IMR-90 (cell line): Measurements from ENCODE around the gene RPH3AL. TPM values are rescaled to one million over a fixed set of nuclear protein-coding genes. Genes with fewer than 3 reads are reported as not detected.

ENCODE experiments used
- ATAC-seq: fragments of 200-7000 bp; cut with Tn5 transposase; 2 replicates; pipeline ENCODE4 v1.9.1; 2020; ENCODE audit warnings: low read depth, mild to moderate bottlenecking, moderate library complexity
- BruUV-seq: library from RNA; stranded (reverse); fragments of 400-500 nt; replicated peaks from 2 replicates; lab custom pipeline; 2021; lab: Mats Ljungman, UMichigan
- CTCF ChIA-PET: fragments of 300-600 bp; formaldehyde crosslinking; extraction: SDS; loops from one replicate; lab custom pipeline; 2021; ENCODE audit warnings: antibody characterized with exemption; lab: Yijun Ruan, JAX
- POLR2A ChIA-PET: fragments of 300-600 bp; sonication (Branson Sonifier 250); formaldehyde crosslinking; loops from one replicate; lab custom pipeline; 2022; ENCODE audit warnings: antibody characterized with exemption; ENCODE audit not compliant: unreplicated experiment; lab: Charles Lee
- DNase-seq: peaks from one replicate; pipeline ENCODE4 v3.0.0; 2013
- H2AFZ ChIP-seq: replicated peaks from 2 replicates; pipeline ENCODE3; 2013; ENCODE audit warnings: low read length, mild to moderate bottlenecking; ENCODE audit not compliant: poor library complexity
- H2AK5ac ChIP-seq: 2 replicates; pipeline ENCODE4 v1.6.1; 2013; ENCODE audit warnings: low read depth, low read length, inconsistent platforms
- H2AK9ac ChIP-seq: replicated peaks from 2 replicates; pipeline ENCODE3; 2013; ENCODE audit warnings: mild to moderate bottlenecking, low read depth, low read length, moderate library complexity; ENCODE audit not compliant: poor library complexity
- H2BK120ac ChIP-seq: 2 replicates; pipeline ENCODE4 v1.6.1; 2013; ENCODE audit warnings: low read depth, low read length, inconsistent platforms
- H2BK15ac ChIP-seq: 3 replicates; pipeline ENCODE4 v1.6.1; 2013; ENCODE audit warnings: low read depth, low read length, inconsistent platforms
- H2BK20ac ChIP-seq: 2 replicates; pipeline ENCODE4 v1.6.1; 2013; ENCODE audit warnings: low read depth, mild to moderate bottlenecking, inconsistent platforms, low read length, moderate library complexity
- H2BK5ac ChIP-seq: 2 replicates; pipeline ENCODE4 v1.6.1; 2013; ENCODE audit warnings: mild to moderate bottlenecking, low read depth, low read length, inconsistent platforms; ENCODE audit not compliant: poor library complexity, severe bottlenecking
- H3K14ac ChIP-seq: replicated peaks from 2 replicates; pipeline ENCODE4 v1.6.1; 2013; ENCODE audit warnings: low read depth, low read length, inconsistent platforms
- H3K18ac ChIP-seq: 2 replicates; pipeline ENCODE4 v1.6.1; 2013; ENCODE audit warnings: low read depth, low read length, control low read depth
- H3K23ac ChIP-seq: 2 replicates; pipeline ENCODE4 v1.6.1; 2013; ENCODE audit warnings: low read depth, low read length, inconsistent platforms
- H3K27ac ChIP-seq: 2 replicates; pipeline ENCODE4 v1.5.1; 2013; ENCODE audit warnings: mild to moderate bottlenecking, control low read depth, low read length; ENCODE audit not compliant: insufficient read depth
- H3K27me3 ChIP-seq: 2 replicates; pipeline ENCODE4 v1.6.1; 2013; ENCODE audit warnings: low read length; ENCODE audit not compliant: control insufficient read depth, insufficient read depth
- H3K36me3 ChIP-seq: 2 replicates; pipeline ENCODE4 v1.6.1; 2013; ENCODE audit warnings: low read length, mixed read lengths; ENCODE audit not compliant: control insufficient read depth, insufficient read depth
- H3K4ac ChIP-seq: 2 replicates; pipeline ENCODE4 v1.6.1; 2013; ENCODE audit warnings: low read depth, low read length, inconsistent platforms
- H3K4me1 ChIP-seq: 2 replicates; pipeline ENCODE4 v1.6.1; 2013; ENCODE audit warnings: low read length, mixed read lengths; ENCODE audit not compliant: control insufficient read depth, insufficient read depth
- H3K4me2 ChIP-seq: 2 replicates; pipeline ENCODE4 v1.6.1; 2013; ENCODE audit warnings: low read depth, mild to moderate bottlenecking, control low read depth, low read length, moderate library complexity
- H3K4me3 ChIP-seq: 2 replicates; pipeline ENCODE4 v1.5.1; 2013; ENCODE audit warnings: low read depth, mild to moderate bottlenecking, control low read depth, low read length, moderate library complexity; ENCODE audit not compliant: insufficient read depth
- H3K56ac ChIP-seq: 2 replicates; pipeline ENCODE4 v1.6.1; 2013; ENCODE audit warnings: low read length, inconsistent platforms; ENCODE audit not compliant: insufficient read depth; ENCODE audit errors: extremely low read depth
- H3K79me1 ChIP-seq, 2 experiments: 2 replicates each; pipeline ENCODE4 v1.6.1; 2013; ENCODE audit warnings: low read length in 2 of 2, inconsistent platforms in 1 of 2, low read depth in 1 of 2
- H3K9ac ChIP-seq: 2 replicates; pipeline ENCODE4 v1.6.1; 2013; ENCODE audit warnings: low read depth, low read length, control low read depth
- H3K9me1 ChIP-seq: 2 replicates; pipeline ENCODE4 v1.6.1; 2013; ENCODE audit warnings: low read length, inconsistent platforms; ENCODE audit not compliant: insufficient read depth
- H3K9me3 ChIP-seq: 2 replicates; pipeline ENCODE4 v1.6.1; 2013; ENCODE audit warnings: low read length; ENCODE audit not compliant: control insufficient read depth, insufficient read depth
- H4K20me1 ChIP-seq: 2 replicates; pipeline ENCODE4 v1.6.1; 2013; ENCODE audit warnings: low read length, inconsistent platforms; ENCODE audit not compliant: insufficient read depth
- H4K5ac ChIP-seq: 2 replicates; pipeline ENCODE4 v1.6.1; 2013; ENCODE audit warnings: mild to moderate bottlenecking, low read depth, low read length, control low read depth
- H4K8ac ChIP-seq, 2 experiments: 2 replicates each; pipeline ENCODE4 v1.6.1; 2013; ENCODE audit warnings: low read depth in 2 of 2, low read length in 2 of 2, control low read depth in 1 of 2, inconsistent platforms in 1 of 2
- H4K91ac ChIP-seq: 2 replicates; pipeline ENCODE4 v1.6.1; 2013; ENCODE audit warnings: low read depth, low read length, inconsistent platforms; ENCODE audit not compliant: insufficient read depth
- CTCF ChIP-seq: conservative IDR thresholded peaks from 2 replicates; pipeline ENCODE4 v1.5.1; 2012; ENCODE audit warnings: mild to moderate bottlenecking, low read depth, low read length, improper control_type of control experiment
- MAFK ChIP-seq: IDR thresholded peaks from 2 replicates; pipeline ENCODE4 v1.6.1; 2012; ENCODE audit warnings: low read depth, low read length, improper control_type of control experiment
- MXI1 ChIP-seq: IDR thresholded peaks from 2 replicates; pipeline ENCODE4 v1.6.1; 2012; ENCODE audit warnings: low read depth, mild to moderate bottlenecking, low read length, moderate library complexity, borderline replicate concordance
- NFE2L2 ChIP-seq: fragments of 150-350 bp; IDR thresholded peaks from 2 replicates; pipeline ENCODE4 v1.6.1; 2016; ENCODE audit warnings: low read depth, mild to moderate bottlenecking, low read length
- POLR2A ChIP-seq: IDR thresholded peaks from 2 replicates; pipeline ENCODE4 v1.6.1; 2012; ENCODE audit warnings: mild to moderate bottlenecking, low read depth, low read length
- RCOR1 ChIP-seq: IDR thresholded peaks from 2 replicates; pipeline ENCODE4 v1.6.1; 2012; ENCODE audit warnings: mild to moderate bottlenecking, low read length, improper control_type of control experiment; ENCODE audit not compliant: insufficient replicate concordance
- SMC3 ChIP-seq: fragments of 150-350 bp; IDR thresholded peaks from 2 replicates; pipeline ENCODE4 v1.6.1; 2016; ENCODE audit warnings: low read depth, mild to moderate bottlenecking, antibody characterized with exemption, low read length, moderate library complexity
- WGBS, 2 experiments: methylation state at CpG; one replicate each; pipeline versions ENCODE4 v1.1.5 to v1.1.7; 2013; ENCODE audit warnings: missing lambda C conversion rate in 2 of 2; ENCODE audit not compliant: insufficient read length in 1 of 2; ENCODE audit errors: extremely low coverage in 2 of 2; 5-methylcytosine and 5-hydroxymethylcytosine counted together
- dilution Hi-C: fragments of 300-500 bp; cut with HindIII; formaldehyde crosslinking; loops from one replicate; pipeline ENCODE4 v1.14.3; 2018; ENCODE audit warnings: low sequenced_read_pairs; ENCODE audit not compliant: unreplicated experiment
- in situ Hi-C: fragments of 300-500 bp; cut with MboI; formaldehyde crosslinking; loops from 3 replicates; pipeline ENCODE4 v1.14.3; 2019; ENCODE audit warnings: low sequenced_read_pairs, inconsistent platforms, mixed read lengths
- intact Hi-C: fragments of 100-400 bp; cut with micrococcal nuclease; formaldehyde crosslinking; loops from 2 replicates; pipeline ENCODE4 v1.10.0; 2022
- polyA plus RNA-seq, 3 experiments: library from polyadenylated mRNA; depleted of rRNA; stranded (reverse); fragments of >200 nt; gene quantifications; 2 replicates each; pipeline ENCODE4 v1.2.3, GENCODE V29; 2012; ENCODE audit warnings: low replicate concordance in 1 of 3
- total RNA-seq: library from RNA; depleted of rRNA; stranded (reverse); fragments of >200 nt; gene quantifications from 2 replicates; pipeline ENCODE4 v1.2.3, GENCODE V29; 2012
- TF ChIP-seq, protein P1 (sequence below): fragments of 150-350 bp; IDR thresholded peaks from 2 replicates; pipeline ENCODE4 v1.6.1; 2016; ENCODE audit warnings: low read depth, mild to moderate bottlenecking, low read length, moderate library complexity, borderline replicate concordance

Gene RPH3AL
- total and polyA plus RNA-seq, 2 of the 4 experiments (the other 2 are of a cell fraction) = 1.8 to 2.5 TPM

DNA sequence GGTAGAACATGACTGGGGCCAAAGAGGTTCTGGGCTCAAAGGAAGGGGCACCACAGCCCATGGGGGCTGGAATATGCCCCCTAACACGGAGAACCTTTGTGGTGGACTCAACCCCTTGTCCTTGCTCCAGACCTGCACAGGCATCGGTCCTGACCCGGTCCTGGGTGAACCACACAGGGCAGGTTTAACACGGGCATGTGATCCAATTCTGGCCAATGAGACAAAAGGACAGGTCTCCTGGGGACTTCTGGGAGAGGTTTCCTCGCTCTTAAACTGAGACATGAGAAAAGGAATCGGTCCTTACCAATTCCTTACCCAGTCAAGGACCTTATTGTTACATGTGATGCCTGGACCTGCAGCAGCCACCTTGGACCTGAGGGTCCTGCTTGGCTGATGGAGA, 174.8 kb downstream of the RPH3AL start:
- no peaks in the 10 kb centered on the region for H3K9me3 ChIP-seq
- H3K27ac ChIP-seq = no peak overlapping the region
- H4K8ac ChIP-seq = no peak overlapping the region
- TF ChIP-seq MXI1 = no peak
- TF ChIP-seq, protein P1, sequence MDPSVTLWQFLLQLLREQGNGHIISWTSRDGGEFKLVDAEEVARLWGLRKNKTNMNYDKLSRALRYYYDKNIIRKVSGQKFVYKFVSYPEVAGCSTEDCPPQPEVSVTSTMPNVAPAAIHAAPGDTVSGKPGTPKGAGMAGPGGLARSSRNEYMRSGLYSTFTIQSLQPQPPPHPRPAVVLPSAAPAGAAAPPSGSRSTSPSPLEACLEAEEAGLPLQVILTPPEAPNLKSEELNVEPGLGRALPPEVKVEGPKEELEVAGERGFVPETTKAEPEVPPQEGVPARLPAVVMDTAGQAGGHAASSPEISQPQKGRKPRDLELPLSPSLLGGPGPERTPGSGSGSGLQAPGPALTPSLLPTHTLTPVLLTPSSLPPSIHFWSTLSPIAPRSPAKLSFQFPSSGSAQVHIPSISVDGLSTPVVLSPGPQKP = no peak
- TF ChIP-seq RCOR1 = no peak
- no peak for TF ChIP-seq CTCF
- TF ChIP-seq MAFK = no peak
- no peak for TF ChIP-seq SMC3
- TF ChIP-seq POLR2A = no peak
- TF ChIP-seq NFE2L2 = no peak
- no peak overlapping the region for H3K4me3 ChIP-seq
- no peak overlapping the region for H2AK5ac ChIP-seq
- DNase-seq = no peak
- no peaks in the 10 kb centered on the region for H3K79me1 ChIP-seq
- intact Hi-C loops (no loop called here), in situ Hi-C loops (no loop called here), dilution Hi-C loops (no loop called here)
- H2BK15ac ChIP-seq = no peak overlapping the region
- no peak overlapping the region for H2AFZ ChIP-seq
- no peak for ATAC-seq
- no peaks in the 10 kb centered on the region for H4K20me1 ChIP-seq
- no peak overlapping the region for H2BK5ac ChIP-seq
- peaks cover 66% of the 10 kb centered on the region for H3K27me3 ChIP-seq
- ChIA-PET POLR2A (no interaction called here), CTCF (no interaction called here)
- no peak overlapping the region for H4K91ac ChIP-seq
- no peak overlapping the region for H2BK20ac ChIP-seq
- no peak overlapping the region for H3K4me2 ChIP-seq
- H3K23ac ChIP-seq = no peak overlapping the region
- no peak overlapping the region for H2BK120ac ChIP-seq
- no peak overlapping the region for H4K5ac ChIP-seq
- H3K9me1 ChIP-seq = no peaks in the 10 kb centered on the region
- 50% methylated on average over 1 of the region's 6 CpGs; no CpG with 5 or more reads in 1 of the 2 experiments for WGBS, 2 experiments
- no peak overlapping the region for H3K9ac ChIP-seq
- H3K4me1 ChIP-seq = no peaks in the 10 kb centered on the region
- H3K36me3 ChIP-seq = no peaks in the 10 kb centered on the region
- no peak overlapping the region for H3K14ac ChIP-seq
- H3K56ac ChIP-seq = no peak overlapping the region
- no peak overlapping the region for H2AK9ac ChIP-seq
- no peak overlapping the region for H3K4ac ChIP-seq
- H3K18ac ChIP-seq = no peak overlapping the region
- no TSS peak for BruUV-seq
